CD14-positive monocyte (primary cell): ENCODE data around the gene FRMD4A. TPM values are rescaled to one million over a fixed set of nuclear protein-coding genes. Genes with fewer than 3 reads are reported as not detected.

Experiments
- DNase-seq, 3 donors: peaks; one replicate each; pipeline ENCODE4 v3.0.0-alpha.2; 2011 to 2022
- H2AFZ ChIP-seq: 2 replicates; pipeline ENCODE4 v1.6.0; 2012; ENCODE audit warnings: mild to moderate bottlenecking, low read depth, low read length, inconsistent platforms; ENCODE audit not compliant: insufficient read depth, poor library complexity, severe bottlenecking
- H3K27ac ChIP-seq, 2 donors: 1 replicate in 1 of 2; 2 replicates in 1 of 2; pipeline ENCODE4 v1.5.1; 2012 to 2013; ENCODE audit warnings: low read length in 2 of 2, control low read depth in 1 of 2, inconsistent platforms in 1 of 2, low read depth in 1 of 2, mild to moderate bottlenecking in 1 of 2
- H3K27me3 ChIP-seq, 2 donors: one replicate each; pipeline versions ENCODE4 v1.6.0 to v1.6.1; 2011 to 2013; ENCODE audit warnings: low read length in 2 of 2; ENCODE audit not compliant: control insufficient read depth in 2 of 2, insufficient read depth in 2 of 2
- H3K36me3 ChIP-seq, 2 donors: replicated peaks in 1 of 2; 1 replicate in 1 of 2; 2 replicates in 1 of 2; pipeline versions ENCODE4 v1.5.1 to v1.6.1; 2012 to 2013; ENCODE audit warnings: low read length in 2 of 2, control low read depth in 1 of 2, inconsistent platforms in 1 of 2, mild to moderate bottlenecking in 1 of 2; ENCODE audit not compliant: insufficient read depth in 2 of 2, control insufficient read depth in 1 of 2
- H3K4me1 ChIP-seq, 2 donors: 1 replicate in 1 of 2; 2 replicates in 1 of 2; pipeline versions ENCODE4 v1.5.1 to v1.6.1; 2012 to 2013; ENCODE audit warnings: low read length in 2 of 2, control low read depth in 1 of 2, inconsistent platforms in 1 of 2, mild to moderate bottlenecking in 1 of 2, moderate library complexity in 1 of 2; ENCODE audit not compliant: insufficient read depth in 2 of 2, control insufficient read depth in 1 of 2
- H3K4me2 ChIP-seq: replicated peaks from 2 replicates; pipeline ENCODE3; 2012; ENCODE audit warnings: low read length, moderate library complexity, mild to moderate bottlenecking; ENCODE audit not compliant: poor library complexity, severe bottlenecking; ENCODE audit errors: extremely low read depth
- H3K4me3 ChIP-seq, 3 experiments: fragments of 200-600 bp in 1 of 3; sonication (generic) in 1 of 3; replicated peaks in 1 of 3; 1 replicate in 2 of 3; 2 replicates in 1 of 3; pipeline ENCODE4 v1.5.1; 2011 to 2013; ENCODE audit warnings: low read length in 3 of 3, mild to moderate bottlenecking in 3 of 3, control low read depth in 2 of 3, low read depth in 2 of 3, inconsistent platforms in 1 of 3, moderate library complexity in 1 of 3
- H3K79me2 ChIP-seq: 2 replicates; pipeline ENCODE4 v1.6.0; 2012; ENCODE audit warnings: mild to moderate bottlenecking, control low read depth, inconsistent platforms, low read length, moderate library complexity; ENCODE audit not compliant: insufficient read depth
- H3K9ac ChIP-seq: 2 replicates; pipeline ENCODE4 v1.6.0; 2017; ENCODE audit warnings: low read length, mild to moderate bottlenecking; ENCODE audit not compliant: insufficient read depth, poor library complexity, severe bottlenecking
- H3K9me3 ChIP-seq, 2 donors: replicated peaks in 1 of 2; 1 replicate in 1 of 2; 2 replicates in 1 of 2; pipeline versions ENCODE4 v1.5.1 to v1.6.1; 2012 to 2013; ENCODE audit warnings: low read length in 2 of 2, control low read depth in 1 of 2; ENCODE audit not compliant: control insufficient read depth in 1 of 2, insufficient read depth in 1 of 2
- H4K20me1 ChIP-seq: 2 replicates; pipeline ENCODE4 v1.6.0; 2012; ENCODE audit warnings: mild to moderate bottlenecking, low read length, control low read depth, moderate library complexity; ENCODE audit not compliant: insufficient read depth
- H3K27ac Mint-ChIP-seq, 7 donors: one replicate each; pipeline ENCODE4 v1.8.0; 2020; ENCODE audit warnings: mild to moderate bottlenecking in 7 of 7, mixed read lengths in 7 of 7, moderate library complexity in 6 of 7, inconsistent platforms in 2 of 7
- H3K27me3 Mint-ChIP-seq, 3 donors: one replicate each; pipeline ENCODE4 v1.8.0; 2021 to 2022; ENCODE audit warnings: low read depth in 3 of 3, mild to moderate bottlenecking in 3 of 3, mixed read lengths in 3 of 3, moderate library complexity in 3 of 3, inconsistent platforms in 1 of 3
- H3K36me3 Mint-ChIP-seq, 2 donors: one replicate each; pipeline ENCODE4 v1.8.0; 2020; ENCODE audit warnings: mixed read lengths in 2 of 2, inconsistent platforms in 1 of 2, mild to moderate bottlenecking in 1 of 2
- H3K4me1 Mint-ChIP-seq: one replicate; pipeline ENCODE4 v1.8.0; 2020; ENCODE audit warnings: mild to moderate bottlenecking, mixed read lengths
- H3K4me3 Mint-ChIP-seq, 2 donors: one replicate each; pipeline ENCODE4 v1.8.0; 2020; ENCODE audit warnings: mild to moderate bottlenecking in 2 of 2, mixed read lengths in 2 of 2, moderate library complexity in 1 of 2
- H3K9me3 Mint-ChIP-seq, 7 donors: one replicate each; pipeline ENCODE4 v1.8.0; 2020 to 2022; ENCODE audit warnings: mixed read lengths in 7 of 7, mild to moderate bottlenecking in 6 of 7, moderate library complexity in 6 of 7, inconsistent platforms in 2 of 7
- WGBS: methylation state at CpG from one replicate; pipeline ENCODE4 v1.1.5; 2013; ENCODE audit warnings: missing lambda C conversion rate; ENCODE audit not compliant: insufficient coverage; 5-methylcytosine and 5-hydroxymethylcytosine counted together
- intact Hi-C, 2 donors: fragments of 100-400 bp; cut with micrococcal nuclease; formaldehyde crosslinking; loops; one replicate each; pipeline versions ENCODE4 v1.15.0 to v1.15.1; 2023
- polyA plus RNA-seq, 3 donors: library from polyadenylated mRNA; depleted of rRNA in 1 of 3; unstranded in 2 of 3; stranded (reverse) in 1 of 3; fragments of 300-500 nt in 2 of 3; fragments of >200 nt in 1 of 3; fragmentation: Illumina TruSeq in 2 of 3; gene quantifications; 1 replicate in 2 of 3; 2 replicates in 1 of 3; pipeline ENCODE4 v1.2.3, GENCODE V29; 2012 to 2021
- TF ChIP-seq, protein P1 (sequence below): fragments of 200-600 bp; IDR thresholded peaks from one replicate; pipeline ENCODE4 v1.8.0; 2022; ENCODE audit warnings: antibody characterized with exemption, mild to moderate bottlenecking

Gene FRMD4A
- polyA plus RNA-seq, 3 donors, result 0.12 TPM; not detected in 2

DNA sequence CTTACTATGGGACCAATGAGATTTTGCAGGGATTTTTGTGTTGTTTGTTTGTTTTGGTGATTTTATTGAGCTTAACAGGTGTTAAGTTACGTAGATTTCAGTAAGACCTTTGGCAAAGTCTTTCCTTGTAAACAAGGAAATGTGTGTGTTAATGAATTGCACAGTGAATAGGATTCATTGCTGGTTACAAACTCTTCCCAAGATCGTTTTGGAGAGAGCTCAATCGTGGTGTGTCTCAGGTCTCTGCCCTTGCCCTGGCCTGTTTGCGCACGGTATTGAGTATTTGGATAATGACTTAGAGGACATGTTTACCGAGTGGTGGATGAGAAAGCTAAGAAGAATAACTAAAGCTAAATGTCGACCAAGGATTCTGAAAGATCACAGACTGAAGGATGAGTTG is 702.1 kb downstream of the FRMD4A start:
- Histone ChIP-seq H4K20me1 (no peaks in the 10 kb centered on the region), H3K9me3 (no peaks in the 10 kb centered on the region), H3K4me1 (peaks cover 10 to 19% of the 10 kb centered on the region in 2 donors), H3K9ac (no peak overlapping the region), H3K4me2 (no peak overlapping the region), H3K79me2 (no peaks in the 10 kb centered on the region), H3K36me3 (peaks cover 29 to 94% of the 10 kb centered on the region in 2 donors), H3K27ac (no peak overlapping the region), H3K4me3 (no peak overlapping the region), H2AFZ (no peak overlapping the region), H3K27me3 (no peaks in the 10 kb centered on the region)
- Mint-ChIP-seq H3K4me3 (no peak overlapping the region), H3K36me3 (peaks cover 57 to 64% of the 10 kb centered on the region in 2 donors), H3K27ac (no peak overlapping the region), H3K4me1 (peaks cover 19% of the 10 kb centered on the region), H3K27me3 (no peaks in the 10 kb centered on the region), H3K9me3 (no peaks in the 10 kb centered on the region)
- TF ChIP-seq, protein P1, sequence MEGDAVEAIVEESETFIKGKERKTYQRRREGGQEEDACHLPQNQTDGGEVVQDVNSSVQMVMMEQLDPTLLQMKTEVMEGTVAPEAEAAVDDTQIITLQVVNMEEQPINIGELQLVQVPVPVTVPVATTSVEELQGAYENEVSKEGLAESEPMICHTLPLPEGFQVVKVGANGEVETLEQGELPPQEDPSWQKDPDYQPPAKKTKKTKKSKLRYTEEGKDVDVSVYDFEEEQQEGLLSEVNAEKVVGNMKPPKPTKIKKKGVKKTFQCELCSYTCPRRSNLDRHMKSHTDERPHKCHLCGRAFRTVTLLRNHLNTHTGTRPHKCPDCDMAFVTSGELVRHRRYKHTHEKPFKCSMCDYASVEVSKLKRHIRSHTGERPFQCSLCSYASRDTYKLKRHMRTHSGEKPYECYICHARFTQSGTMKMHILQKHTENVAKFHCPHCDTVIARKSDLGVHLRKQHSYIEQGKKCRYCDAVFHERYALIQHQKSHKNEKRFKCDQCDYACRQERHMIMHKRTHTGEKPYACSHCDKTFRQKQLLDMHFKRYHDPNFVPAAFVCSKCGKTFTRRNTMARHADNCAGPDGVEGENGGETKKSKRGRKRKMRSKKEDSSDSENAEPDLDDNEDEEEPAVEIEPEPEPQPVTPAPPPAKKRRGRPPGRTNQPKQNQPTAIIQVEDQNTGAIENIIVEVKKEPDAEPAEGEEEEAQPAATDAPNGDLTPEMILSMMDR, result no peak
- WGBS, result 96% methylated on average over 5 of the region's 7 CpGs
- no peak for DNase-seq
- intact Hi-C loops, result no loop called here

DNA sequence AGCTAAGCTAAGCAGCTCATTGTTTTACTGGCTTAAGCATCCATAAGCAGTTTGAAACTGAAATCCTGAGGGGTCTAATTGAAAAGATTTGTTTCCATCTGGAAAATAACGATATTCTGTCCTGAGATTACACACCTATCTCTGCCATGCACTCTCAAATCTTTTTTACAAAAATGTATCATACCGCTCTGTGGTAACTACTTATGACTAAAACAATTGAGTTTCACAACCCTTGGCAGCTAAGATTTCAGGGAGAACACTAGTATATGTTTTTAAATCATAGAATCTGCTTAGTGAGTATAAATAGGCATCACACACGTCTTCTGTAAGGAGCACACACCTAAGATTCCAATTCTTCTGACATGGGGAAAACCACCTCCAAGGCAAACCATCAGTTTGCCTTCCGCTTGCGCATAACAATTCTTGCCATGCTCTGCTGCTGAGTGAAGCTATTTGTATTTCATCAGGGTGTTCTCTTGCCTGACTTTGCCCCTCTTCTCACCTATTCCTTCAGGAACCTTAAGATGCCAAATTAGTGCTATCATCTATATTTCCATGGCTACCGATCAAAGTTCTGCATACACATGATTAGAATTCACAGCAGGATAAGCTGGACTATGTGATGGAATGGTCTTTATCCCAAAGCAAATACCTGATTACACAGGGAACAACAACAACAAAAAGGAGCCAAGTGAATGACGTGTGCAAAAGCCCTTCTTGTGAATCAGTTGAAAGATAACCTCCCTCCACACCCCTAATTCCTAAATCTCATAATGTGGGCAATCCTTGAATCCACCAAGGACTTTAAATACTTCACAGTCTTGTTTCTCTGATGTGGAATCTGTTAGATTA is 703.0 kb downstream of the FRMD4A start:
- no peaks in the 10 kb centered on the region for H3K27me3 ChIP-seq
- WGBS, result 100% methylated on average over 1 of the region's 7 CpGs
- no peaks in the 10 kb centered on the region for H3K27me3 Mint-ChIP-seq
- peaks cover 9 to 15% of the 10 kb centered on the region in 2 donors for H3K4me1 ChIP-seq
- TF ChIP-seq, protein P1, result no peak
- intact Hi-C loops, result no loop called here
- H3K9me3 Mint-ChIP-seq, result no peaks in the 10 kb centered on the region
- H3K9me3 ChIP-seq, result no peaks in the 10 kb centered on the region
- H3K4me1 Mint-ChIP-seq, result peaks cover 13% of the 10 kb centered on the region
- no peak overlapping the region for H2AFZ ChIP-seq
- no peak overlapping the region for H3K4me3 Mint-ChIP-seq
- no peak overlapping the region for H3K4me3 ChIP-seq
- H3K79me2 ChIP-seq, result no peaks in the 10 kb centered on the region
- no peak overlapping the region for H3K27ac Mint-ChIP-seq
- no peak for DNase-seq
- H3K36me3 Mint-ChIP-seq, result peaks cover 53 to 57% of the 10 kb centered on the region in 2 donors
- H4K20me1 ChIP-seq, result no peaks in the 10 kb centered on the region
- H3K36me3 ChIP-seq, result peaks cover 31 to 85% of the 10 kb centered on the region in 2 donors
- no peak overlapping the region for H3K27ac ChIP-seq
- no peak overlapping the region for H3K4me2 ChIP-seq
- H3K9ac ChIP-seq, result no peak overlapping the region
